ENCODE results near the gene ABHD4. TPM values are rescaled to one million over a fixed set of nuclear protein-coding genes. Genes with fewer than 3 reads are reported as not detected.

ABHD4 gene
- total and polyA plus RNA-seq, 10 of the 15 experiments (the other 5 are each of a cell fraction or from before 2014, with no cell fraction given): 5.4 to 28.7 (median 10.8) TPM

- TF ChIP-seq, protein P1, sequence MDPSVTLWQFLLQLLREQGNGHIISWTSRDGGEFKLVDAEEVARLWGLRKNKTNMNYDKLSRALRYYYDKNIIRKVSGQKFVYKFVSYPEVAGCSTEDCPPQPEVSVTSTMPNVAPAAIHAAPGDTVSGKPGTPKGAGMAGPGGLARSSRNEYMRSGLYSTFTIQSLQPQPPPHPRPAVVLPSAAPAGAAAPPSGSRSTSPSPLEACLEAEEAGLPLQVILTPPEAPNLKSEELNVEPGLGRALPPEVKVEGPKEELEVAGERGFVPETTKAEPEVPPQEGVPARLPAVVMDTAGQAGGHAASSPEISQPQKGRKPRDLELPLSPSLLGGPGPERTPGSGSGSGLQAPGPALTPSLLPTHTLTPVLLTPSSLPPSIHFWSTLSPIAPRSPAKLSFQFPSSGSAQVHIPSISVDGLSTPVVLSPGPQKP (IDR thresholded peaks at IDR 0.05; ENCODE audit: low read depth, low read length): 0 out of 2 replicates have a peak, but pooled peaks have one; percentile 28
- TF ChIP-seq RBBP5 (conservative IDR thresholded peaks at IDR 0.05): no peak
- TF ChIP-seq ZBED1 (IDR thresholded peaks at IDR 0.05; ENCODE audit: borderline replicate concordance): peak; percentile 79; the same call in 1 of the 2 replicates
- no peak for TF ChIP-seq LARP7 (IDR thresholded peaks at IDR 0.05)
- TF ChIP-seq, protein P2, sequence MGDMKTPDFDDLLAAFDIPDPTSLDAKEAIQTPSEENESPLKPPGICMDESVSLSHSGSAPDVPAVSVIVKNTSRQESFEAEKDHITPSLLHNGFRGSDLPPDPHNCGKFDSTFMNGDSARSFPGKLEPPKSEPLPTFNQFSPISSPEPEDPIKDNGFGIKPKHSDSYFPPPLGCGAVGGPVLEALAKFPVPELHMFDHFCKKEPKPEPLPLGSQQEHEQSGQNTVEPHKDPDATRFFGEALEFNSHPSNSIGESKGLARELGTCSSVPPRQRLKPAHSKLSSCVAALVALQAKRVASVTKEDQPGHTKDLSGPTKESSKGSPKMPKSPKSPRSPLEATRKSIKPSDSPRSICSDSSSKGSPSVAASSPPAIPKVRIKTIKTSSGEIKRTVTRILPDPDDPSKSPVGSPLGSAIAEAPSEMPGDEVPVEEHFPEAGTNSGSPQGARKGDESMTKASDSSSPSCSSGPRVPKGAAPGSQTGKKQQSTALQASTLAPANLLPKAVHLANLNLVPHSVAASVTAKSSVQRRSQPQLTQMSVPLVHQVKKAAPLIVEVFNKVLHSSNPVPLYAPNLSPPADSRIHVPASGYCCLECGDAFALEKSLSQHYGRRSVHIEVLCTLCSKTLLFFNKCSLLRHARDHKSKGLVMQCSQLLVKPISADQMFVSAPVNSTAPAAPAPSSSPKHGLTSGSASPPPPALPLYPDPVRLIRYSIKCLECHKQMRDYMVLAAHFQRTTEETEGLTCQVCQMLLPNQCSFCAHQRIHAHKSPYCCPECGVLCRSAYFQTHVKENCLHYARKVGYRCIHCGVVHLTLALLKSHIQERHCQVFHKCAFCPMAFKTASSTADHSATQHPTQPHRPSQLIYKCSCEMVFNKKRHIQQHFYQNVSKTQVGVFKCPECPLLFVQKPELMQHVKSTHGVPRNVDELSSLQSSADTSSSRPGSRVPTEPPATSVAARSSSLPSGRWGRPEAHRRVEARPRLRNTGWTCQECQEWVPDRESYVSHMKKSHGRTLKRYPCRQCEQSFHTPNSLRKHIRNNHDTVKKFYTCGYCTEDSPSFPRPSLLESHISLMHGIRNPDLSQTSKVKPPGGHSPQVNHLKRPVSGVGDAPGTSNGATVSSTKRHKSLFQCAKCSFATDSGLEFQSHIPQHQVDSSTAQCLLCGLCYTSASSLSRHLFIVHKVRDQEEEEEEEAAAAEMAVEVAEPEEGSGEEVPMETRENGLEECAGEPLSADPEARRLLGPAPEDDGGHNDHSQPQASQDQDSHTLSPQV (IDR thresholded peaks at IDR 0.05): 0 out of 2 replicates have a peak, but pooled peaks have one; percentile 30
- TF ChIP-seq TCF12 (IDR thresholded peaks at IDR 0.05; ENCODE audit: low read depth, low read length): no peak
- TF ChIP-seq REST (IDR thresholded peaks at IDR 0.05; ENCODE audit: low read depth, low read length): no peak
- TF ChIP-seq MLLT1 (IDR thresholded peaks at IDR 0.05): peak; percentile 70
- TF ChIP-seq CBFB (IDR thresholded peaks at IDR 0.05; ENCODE audit: low read depth): peak; percentile 47; the same call in 1 of the 2 replicates
- peak in 1 of 2 experiments; percentile 50; a peak in 2 of 4 replicates for TF ChIP-seq BHLHE40 (IDR thresholded peaks at IDR 0.05; ENCODE audit: borderline replicate concordance in 1 of 2, low read depth in 2 of 2, low read length in 1 of 2)
- no peak for TF ChIP-seq PBX3 (IDR thresholded peaks at IDR 0.05; ENCODE audit: insufficient replicate concordance, low read depth, low read length)
- no peak for TF ChIP-seq ZNF622 (IDR thresholded peaks at IDR 0.05)
- TF ChIP-seq, protein P3, sequence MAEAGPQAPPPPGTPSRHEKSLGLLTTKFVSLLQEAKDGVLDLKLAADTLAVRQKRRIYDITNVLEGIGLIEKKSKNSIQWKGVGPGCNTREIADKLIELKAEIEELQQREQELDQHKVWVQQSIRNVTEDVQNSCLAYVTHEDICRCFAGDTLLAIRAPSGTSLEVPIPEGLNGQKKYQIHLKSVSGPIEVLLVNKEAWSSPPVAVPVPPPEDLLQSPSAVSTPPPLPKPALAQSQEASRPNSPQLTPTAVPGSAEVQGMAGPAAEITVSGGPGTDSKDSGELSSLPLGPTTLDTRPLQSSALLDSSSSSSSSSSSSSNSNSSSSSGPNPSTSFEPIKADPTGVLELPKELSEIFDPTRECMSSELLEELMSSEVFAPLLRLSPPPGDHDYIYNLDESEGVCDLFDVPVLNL (IDR thresholded peaks at IDR 0.05; ENCODE audit: low read depth, low read length): no peak
Observed at GRCh38 chr14:22561661-22562579, 36.2 kb upstream of the ABHD4 start (continued).
